ENCODE data around the gene BRPF1.
"Not testable (repeated sequence)": the region's sequence is repeated elsewhere in the genome, so short reads cannot be mapped to it uniquely, and the experiment has no call there.

BRPF1 gene

DNA sequence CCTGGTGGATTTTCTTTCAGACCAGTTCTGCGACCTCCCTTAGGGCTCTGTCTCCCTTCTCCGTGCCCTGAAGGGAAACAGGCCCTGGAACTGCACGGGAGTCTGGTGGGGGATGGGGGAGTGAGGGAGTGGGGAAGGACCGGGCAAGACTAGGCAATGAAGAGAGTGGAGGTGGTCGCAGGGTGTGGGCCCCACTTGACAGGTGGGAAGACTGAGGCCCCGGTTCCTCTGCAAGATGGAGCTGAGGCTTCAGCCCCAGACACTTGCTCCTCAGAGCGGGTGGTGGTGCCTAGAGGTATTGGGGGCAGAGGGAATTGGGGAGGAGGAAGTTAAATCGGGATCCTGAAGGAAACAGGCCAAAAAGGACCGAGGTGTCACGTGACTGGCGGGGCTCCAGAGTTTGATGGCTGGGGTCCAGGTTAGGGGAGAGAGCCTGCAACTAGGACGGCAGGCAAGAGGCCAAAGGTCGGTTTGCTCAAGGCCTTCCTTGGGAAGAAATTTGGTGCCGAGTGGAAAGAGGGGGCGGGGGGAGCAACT, 38.8 kb downstream of the BRPF1 start:
- no peak for DNase-seq

DNA sequence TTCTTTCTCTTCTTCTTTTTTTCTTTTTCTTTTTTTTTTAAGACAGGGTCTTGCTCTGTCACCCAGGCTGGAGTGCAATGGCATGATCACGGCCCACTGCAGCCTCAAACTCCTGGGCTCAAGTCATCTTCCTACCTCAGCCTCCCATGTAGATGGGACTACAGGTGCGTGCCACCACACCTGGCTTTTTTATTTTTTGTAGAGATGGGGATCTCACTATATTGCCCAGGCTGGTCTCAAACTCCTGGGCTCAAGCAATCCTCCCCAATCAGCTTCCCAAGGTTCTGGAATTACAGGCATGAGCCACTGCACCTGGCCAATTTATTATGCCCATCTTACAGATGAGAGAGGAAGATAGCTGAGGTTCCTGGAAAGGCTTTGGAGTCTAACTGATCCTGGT, 39.5 kb downstream of the BRPF1 start:
- not testable (repeated sequence) for DNase-seq

GRCh38 chr3:9776896-9777693, 45.6 kb downstream of the BRPF1 start:
- no peak for DNase-seq

DNA sequence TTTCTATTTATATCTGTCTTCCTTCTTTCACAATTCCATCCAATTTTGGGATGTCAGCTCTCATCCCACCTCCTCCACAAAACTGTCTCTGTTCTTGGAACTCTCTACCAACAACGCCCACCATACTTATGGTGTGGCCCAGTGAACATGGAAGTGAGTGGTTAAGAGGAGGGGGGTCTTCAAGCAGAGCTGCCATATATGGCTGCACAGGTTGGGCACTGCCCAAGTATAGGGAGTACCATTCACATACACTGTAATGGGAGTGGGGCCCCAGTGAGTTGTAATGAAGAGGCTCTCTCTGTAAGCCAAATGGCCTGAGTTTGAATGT, 46.1 kb downstream of the BRPF1 start:
- DNase-seq: no peak

DNA sequence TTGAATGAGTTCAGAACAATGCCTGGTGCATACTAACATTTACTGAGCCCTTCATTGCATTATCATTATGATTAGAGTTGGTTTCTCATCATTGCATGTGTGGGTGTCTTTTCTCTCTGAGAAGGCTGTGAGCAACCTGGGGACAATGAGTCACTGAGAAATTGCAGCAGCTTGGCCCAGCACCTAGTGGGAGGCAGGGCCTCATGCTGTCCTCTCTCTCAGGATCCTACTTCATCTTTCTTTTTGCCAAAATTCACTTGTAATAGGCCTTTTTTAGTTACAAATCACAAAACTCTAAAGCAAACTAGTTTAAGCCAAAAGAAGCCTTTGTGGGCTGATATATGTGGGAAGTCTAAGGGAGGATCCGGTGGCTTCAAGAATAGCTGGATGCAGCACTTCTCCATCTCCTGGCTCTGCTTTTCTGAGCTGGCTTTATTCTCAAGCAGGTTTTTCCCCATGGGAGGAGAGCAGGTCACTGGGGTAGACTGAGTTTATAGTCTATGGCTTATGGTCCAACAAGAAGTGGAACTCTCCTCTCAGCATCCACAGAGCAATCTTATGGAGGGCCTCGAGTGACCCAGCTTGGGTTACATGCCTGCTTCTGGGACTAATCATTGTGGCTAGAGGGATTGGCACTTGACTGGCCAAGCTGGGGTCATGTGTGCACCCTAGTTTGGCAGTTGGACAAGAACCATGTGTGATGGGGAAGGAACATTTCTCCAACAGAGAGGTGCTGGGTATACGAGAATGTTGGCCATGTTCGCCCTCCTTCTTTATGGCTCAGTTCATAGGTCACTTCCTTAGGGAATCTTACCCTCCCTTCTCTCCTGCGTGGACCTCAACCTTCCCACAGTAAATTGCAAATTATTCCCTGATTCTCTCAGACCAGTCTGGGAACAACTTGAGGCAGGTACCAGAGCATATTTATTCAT, 46.9 kb downstream of the BRPF1 start:
- DNase-seq: no peak

GRCh38 chr3:9779075-9779593, 47.6 kb downstream of the BRPF1 start:
- no peak for DNase-seq

GRCh38 chr3:9779721-9780457, 48.4 kb downstream of the BRPF1 start:
- no peak for DNase-seq

DNA sequence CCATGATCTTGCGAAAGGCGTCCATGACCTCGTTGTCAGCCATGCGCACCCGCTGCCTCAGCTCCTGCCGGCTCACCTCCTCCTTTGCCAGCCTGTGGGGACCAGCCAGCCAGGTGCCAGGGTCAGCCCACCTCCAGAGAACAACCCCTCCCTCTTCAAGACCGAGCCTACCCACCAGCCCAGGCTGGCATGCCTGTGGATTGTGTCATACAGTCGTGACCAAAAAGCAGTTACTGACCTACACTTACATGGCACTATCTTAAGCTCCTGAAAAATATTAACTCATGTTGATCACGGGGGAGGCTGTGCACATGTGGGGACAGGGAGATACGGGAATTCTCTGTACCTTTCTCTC, 48.9 kb downstream of the BRPF1 start:
- no peak for DNase-seq

- DNase-seq: no peak
These were observed 49.4 kb downstream of the BRPF1 start for GRCh38 chr3:9780910-9781309.

GRCh38 chr3:9781551-9781950, 50.0 kb downstream of the BRPF1 start:
- DNase-seq: no peak

- DNase-seq: no peak
These were observed 50.6 kb downstream of the BRPF1 start for GRCh38 chr3:9781978-9782603.

- peak in 1 of 2 experiments; percentile 35 for DNase-seq
These were observed 51.2 kb downstream of the BRPF1 start for GRCh38 chr3:9782770-9783169.

DNA sequence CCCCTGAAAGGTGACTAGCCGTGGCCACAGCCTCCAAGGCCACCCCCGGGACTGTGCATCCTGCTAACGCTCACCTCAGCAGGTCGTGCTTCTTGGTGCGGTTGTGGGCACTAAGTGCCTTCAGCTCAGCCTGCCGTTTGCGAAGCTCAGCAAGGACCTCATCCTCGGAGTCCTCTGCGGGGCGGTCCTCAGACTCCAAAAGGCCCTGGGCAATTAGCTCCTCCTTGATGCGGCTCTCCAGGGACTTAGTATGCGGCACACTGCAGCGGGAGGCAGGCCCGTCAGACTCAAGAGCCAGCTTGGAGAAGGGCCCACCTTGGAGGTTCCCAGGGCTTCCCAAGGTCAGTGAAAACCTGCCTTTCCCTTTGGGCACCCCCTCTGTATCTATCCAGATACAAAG, 52.4 kb downstream of the BRPF1 start:
- no peak for DNase-seq

- no peak for DNase-seq
These were observed 53.4 kb downstream of the BRPF1 start for GRCh38 chr3:9784965-9785364.

DNA sequence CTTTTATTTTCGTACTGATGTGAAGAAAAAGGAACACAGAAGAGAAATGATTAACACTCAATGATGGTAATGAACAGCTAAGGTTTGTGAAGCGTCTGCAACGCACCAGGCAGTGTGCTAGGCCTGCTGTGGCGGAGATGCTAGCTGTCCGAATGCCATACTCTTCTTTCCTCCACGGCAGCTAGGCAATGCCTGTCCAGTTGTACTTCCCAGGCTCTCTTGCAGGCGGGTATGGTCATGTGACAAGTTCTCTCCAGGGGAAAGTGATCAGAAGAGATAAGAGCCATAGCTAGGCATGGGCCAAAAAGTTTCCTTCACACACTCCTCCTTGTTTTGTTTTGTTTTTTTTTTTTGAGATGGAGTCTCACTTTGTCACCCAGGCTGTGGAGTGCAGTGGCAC, 54.1 kb downstream of the BRPF1 start:
- no peak for DNase-seq

DNA sequence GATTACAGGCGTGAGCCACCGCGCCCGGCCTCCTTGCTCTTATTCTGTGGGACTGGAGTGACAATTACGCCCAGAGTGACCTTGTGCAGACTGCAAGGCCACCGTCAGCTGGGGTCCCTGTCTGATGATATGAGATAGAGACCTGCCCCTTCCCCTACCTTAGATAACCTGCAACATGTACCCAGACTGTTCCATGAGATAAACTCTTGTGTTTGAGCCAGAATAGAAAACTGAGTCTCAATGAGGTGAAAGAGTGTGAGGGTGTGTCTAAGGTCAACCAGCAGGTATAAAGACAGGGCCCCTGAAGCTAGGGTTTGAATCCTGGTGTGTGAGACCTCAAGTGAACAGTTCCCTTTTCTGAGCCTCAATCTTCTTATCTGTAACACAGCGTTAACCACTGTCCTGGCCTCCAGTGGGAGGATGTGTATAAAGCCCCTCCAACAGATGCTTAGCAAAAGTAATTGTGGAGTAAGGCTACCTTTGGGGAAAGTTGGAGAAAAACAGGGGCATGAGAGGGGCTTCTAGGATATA, 54.7 kb downstream of the BRPF1 start:
- no peak for DNase-seq

DNA sequence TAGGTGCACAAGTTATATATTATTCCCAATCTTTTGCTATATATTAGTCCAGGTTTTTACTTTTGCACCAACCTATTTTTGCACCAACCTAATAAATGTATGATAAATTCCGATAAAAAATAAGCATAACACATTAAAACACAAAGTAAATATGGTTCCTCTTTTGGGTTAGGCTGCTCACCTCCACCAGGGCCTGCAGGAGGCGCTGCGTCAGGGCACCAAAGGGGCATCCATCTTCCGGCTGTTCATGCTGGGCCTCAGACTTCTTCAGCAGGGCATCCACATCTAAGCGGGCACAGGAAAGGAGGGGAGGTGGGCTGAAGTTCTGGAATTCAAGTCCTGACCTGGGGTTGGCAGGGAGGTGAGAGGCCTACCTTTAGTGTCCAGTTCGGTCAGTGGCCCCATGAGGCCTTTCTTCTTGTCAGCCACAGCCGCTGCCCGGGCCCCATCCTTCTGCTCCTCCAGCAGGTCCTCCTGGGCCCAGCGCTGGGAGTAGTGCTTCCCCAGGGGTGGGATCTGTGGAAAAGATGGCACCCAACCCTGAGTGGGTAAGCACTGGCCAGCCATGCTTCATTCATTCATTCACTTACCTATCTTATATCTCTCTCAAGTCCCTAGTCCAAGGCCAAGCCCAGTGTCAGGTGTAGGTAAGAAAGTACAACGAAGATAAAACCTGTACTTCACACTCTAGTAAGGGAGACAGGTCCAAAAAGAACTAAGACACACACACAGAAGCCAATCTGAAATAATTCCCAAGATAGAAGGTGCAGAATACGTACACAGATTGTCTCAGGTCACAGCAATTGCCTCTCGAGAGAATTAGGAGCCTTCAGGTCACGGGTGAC, 55.5 kb downstream of the BRPF1 start:
- no peak for DNase-seq

DNA sequence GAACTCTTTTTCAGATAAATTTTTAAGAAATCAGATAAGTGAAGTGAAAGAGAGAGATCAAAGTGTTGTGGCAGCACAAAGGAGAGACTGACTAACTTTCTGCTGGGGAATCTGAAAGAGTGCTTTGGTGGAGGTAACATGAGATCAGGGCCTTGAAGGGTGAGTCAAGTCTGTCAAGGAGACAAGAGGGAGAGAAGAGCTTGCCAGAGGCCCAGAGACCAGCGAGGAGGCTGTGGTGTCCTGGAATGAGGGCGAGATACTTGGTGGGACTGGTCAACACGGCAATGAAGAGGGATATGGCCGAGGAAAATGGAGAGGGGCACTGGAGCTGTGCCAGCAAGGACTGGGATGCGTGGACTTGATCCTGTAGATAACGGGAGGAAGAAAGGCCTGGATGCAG, 56.2 kb downstream of the BRPF1 start:
- DNase-seq: no peak

DNA sequence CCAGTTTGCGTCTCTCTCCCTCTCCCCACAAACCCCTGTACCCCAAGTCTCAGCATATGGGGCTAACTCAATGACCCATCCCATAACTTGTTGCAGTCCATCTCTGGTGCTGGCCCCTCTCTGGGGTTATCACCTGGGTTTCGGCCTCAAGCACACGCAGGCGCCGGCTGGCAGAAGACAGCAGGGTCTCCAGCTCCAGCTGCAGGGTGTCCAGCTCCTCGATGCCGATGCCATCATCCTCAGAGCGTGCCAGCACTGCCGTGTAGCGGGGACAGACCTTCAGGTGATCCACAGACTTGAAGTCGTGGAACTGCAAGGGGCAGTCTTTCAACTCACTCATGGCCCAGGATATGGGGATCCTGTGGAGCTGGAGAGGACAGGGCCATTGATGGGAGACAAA, 59.6 kb downstream of the BRPF1 start:
- DNase-seq: no peak

- DNase-seq: no peak
These were observed 60.4 kb downstream of the BRPF1 start for GRCh38 chr3:9791790-9792404.

All from SW 1271 (cell line).